Measurements from ENCODE around the gene BAIAP2. TPM values are rescaled to one million over a fixed set of nuclear protein-coding genes. Genes with fewer than 3 reads are reported as not detected.

The BAIAP2 gene
- total and polyA plus RNA-seq, 2 experiments from 2014 or later, result 27.1 to 49.7 TPM

DNA sequence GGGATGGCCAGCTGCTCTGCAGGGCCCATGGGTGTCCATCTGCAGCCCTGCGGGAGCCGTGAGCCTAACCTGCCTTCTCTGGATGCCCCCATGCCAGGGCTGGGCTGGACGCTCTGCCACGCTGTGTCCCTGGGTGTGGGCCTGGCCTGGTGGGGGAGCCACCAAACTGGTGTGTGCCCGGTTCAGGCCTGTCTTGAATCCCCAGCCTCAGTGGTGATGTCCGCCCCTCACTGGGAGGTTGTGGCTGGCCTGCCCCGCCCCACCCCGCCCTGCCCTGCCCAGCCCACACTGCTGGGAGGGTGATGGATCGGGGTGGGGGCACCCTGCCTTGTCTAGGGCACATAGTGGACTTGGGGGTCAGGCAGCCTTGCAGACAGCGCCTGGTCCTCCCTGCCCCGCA is 80.3 kb downstream of the BAIAP2 start:
- H2AFZ ChIP-seq, result no peak overlapping the region
- H3K9me2 ChIP-seq (replicated peaks; ENCODE audit: insufficient read depth), result no peaks in the 10 kb centered on the region
- DNase-seq (ENCODE audit: low spot score), result no peak
- 96% methylated on average over 11 of the region's 11 CpGs for WGBS (ENCODE audit: low lambda C conversion rate, missing lambda C conversion rate)
- no peaks in the 10 kb centered on the region for H3K4me1 ChIP-seq (ENCODE audit: insufficient read depth)
- no peaks in the 10 kb centered on the region for H3K79me2 ChIP-seq
- H3K4me3 ChIP-seq, result no peak overlapping the region
- TF ChIP-seq EZH2 (IDR thresholded peaks at IDR 0.05; ENCODE audit: borderline replicate concordance), result no peak
- TF ChIP-seq, protein P1, sequence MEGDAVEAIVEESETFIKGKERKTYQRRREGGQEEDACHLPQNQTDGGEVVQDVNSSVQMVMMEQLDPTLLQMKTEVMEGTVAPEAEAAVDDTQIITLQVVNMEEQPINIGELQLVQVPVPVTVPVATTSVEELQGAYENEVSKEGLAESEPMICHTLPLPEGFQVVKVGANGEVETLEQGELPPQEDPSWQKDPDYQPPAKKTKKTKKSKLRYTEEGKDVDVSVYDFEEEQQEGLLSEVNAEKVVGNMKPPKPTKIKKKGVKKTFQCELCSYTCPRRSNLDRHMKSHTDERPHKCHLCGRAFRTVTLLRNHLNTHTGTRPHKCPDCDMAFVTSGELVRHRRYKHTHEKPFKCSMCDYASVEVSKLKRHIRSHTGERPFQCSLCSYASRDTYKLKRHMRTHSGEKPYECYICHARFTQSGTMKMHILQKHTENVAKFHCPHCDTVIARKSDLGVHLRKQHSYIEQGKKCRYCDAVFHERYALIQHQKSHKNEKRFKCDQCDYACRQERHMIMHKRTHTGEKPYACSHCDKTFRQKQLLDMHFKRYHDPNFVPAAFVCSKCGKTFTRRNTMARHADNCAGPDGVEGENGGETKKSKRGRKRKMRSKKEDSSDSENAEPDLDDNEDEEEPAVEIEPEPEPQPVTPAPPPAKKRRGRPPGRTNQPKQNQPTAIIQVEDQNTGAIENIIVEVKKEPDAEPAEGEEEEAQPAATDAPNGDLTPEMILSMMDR (IDR thresholded peaks at IDR 0.05; ENCODE audit: poor library complexity), result no peak
- TF ChIP-seq EZH2phosphoT487 (IDR thresholded peaks at IDR 0.05; ENCODE audit: low read depth, severe bottlenecking, unreplicated experiment), result no peak
- H3K9me3 ChIP-seq (ENCODE audit: low read depth), result no peaks in the 10 kb centered on the region
- no peak overlapping the region for H3K4me2 ChIP-seq
- no peak overlapping the region for H3K27ac ChIP-seq
- H4K20me1 ChIP-seq (ENCODE audit: insufficient read depth, poor library complexity, severe bottlenecking), result no peaks in the 10 kb centered on the region
- no peaks in the 10 kb centered on the region for H3K27me3 ChIP-seq
- H3K36me3 ChIP-seq (replicated peaks; ENCODE audit: insufficient read depth, low read depth), result no peaks in the 10 kb centered on the region

DNA sequence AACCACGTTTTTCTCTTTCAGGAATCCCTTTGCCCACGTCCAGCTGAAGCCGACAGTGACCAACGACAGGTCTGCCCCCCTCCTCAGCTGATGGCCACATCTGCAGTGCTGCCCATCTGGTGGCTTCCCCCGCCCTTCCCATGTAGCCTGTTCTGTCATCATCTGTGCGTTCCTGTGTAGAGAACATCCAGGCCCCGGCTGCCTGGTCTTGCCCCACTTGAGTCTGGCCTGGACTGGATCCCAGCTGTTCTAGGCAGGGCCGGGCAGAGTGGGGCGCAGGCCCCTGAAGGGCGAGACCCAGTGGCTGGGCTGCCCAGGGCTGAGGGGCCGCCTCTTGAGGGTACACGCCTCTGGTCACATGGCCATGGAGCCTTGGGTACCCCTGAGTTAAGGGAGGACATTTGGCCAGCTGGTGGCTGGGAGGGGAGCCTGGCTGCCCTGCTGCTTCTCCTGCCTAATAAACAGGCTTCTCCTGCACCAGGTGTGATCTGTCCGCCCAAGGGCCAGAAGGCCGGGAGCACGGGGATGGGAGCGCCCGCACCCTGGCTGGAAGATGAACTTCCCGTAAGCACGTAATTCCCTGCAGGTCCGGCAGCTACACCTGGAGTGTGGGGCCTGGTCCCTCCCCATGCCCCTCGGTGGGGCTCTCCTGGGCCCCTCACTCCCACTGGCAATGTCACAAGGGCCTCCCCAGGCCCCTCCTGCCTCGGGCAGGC is 81.0 kb downstream of the BAIAP2 start:
- WGBS (ENCODE audit: low lambda C conversion rate, missing lambda C conversion rate), result 83% methylated on average over 22 of the region's 22 CpGs
- H3K4me1 ChIP-seq (ENCODE audit: insufficient read depth), result no peaks in the 10 kb centered on the region
- no peaks in the 10 kb centered on the region for H4K20me1 ChIP-seq (ENCODE audit: insufficient read depth, poor library complexity, severe bottlenecking)
- H3K27me3 ChIP-seq, result no peaks in the 10 kb centered on the region
- DNase-seq (ENCODE audit: low spot score), result no peak
- no peaks in the 10 kb centered on the region for H3K79me2 ChIP-seq
- no peaks in the 10 kb centered on the region for H3K9me3 ChIP-seq (ENCODE audit: low read depth)
- H3K27ac ChIP-seq, result no peak overlapping the region
- no peaks in the 10 kb centered on the region for H3K9me2 ChIP-seq (replicated peaks; ENCODE audit: insufficient read depth)
- H2AFZ ChIP-seq, result no peak overlapping the region
- TF ChIP-seq EZH2phosphoT487 (IDR thresholded peaks at IDR 0.05; ENCODE audit: low read depth, severe bottlenecking, unreplicated experiment) (no peak), EZH2 (IDR thresholded peaks at IDR 0.05; ENCODE audit: borderline replicate concordance) (no peak)
- TF ChIP-seq, protein P1 (IDR thresholded peaks at IDR 0.05; ENCODE audit: poor library complexity), result no peak
- no peak overlapping the region for H3K4me3 ChIP-seq
- H3K4me2 ChIP-seq, result no peak overlapping the region
- no peaks in the 10 kb centered on the region for H3K36me3 ChIP-seq (replicated peaks; ENCODE audit: insufficient read depth, low read depth)

DNA sequence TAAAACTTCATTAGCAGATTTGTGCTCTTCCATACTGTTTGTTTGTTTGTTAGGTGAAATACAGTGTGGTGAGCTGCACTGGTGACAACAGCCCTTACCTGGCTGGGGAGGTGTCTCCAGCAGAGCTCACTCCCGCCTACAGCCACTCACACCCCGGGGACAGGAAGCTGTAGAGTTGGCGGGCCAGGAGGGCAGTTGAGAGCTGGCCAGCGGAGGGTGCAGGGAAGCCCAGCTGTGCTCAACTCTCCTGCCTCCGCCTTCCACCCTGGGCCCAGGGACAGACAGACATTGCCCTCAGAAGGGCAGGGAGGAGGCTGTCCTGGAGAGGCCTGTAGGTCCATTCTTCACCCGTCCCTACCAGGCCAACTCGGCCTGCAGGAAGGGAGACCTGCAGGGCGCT is 81.8 kb downstream of the BAIAP2 start:
- Histone ChIP-seq H4K20me1 (ENCODE audit: insufficient read depth, poor library complexity, severe bottlenecking) (no peaks in the 10 kb centered on the region), H3K27ac (no peak overlapping the region), H3K9me3 (ENCODE audit: low read depth) (no peaks in the 10 kb centered on the region), H3K36me3 (replicated peaks; ENCODE audit: insufficient read depth, low read depth) (no peaks in the 10 kb centered on the region), H3K4me3 (no peak overlapping the region), H3K79me2 (no peaks in the 10 kb centered on the region), H3K4me2 (no peak overlapping the region), H3K27me3 (no peaks in the 10 kb centered on the region), H3K4me1 (ENCODE audit: insufficient read depth) (no peaks in the 10 kb centered on the region), H2AFZ (no peak overlapping the region), H3K9me2 (replicated peaks; ENCODE audit: insufficient read depth) (no peaks in the 10 kb centered on the region)
- 91% methylated on average over 8 of the region's 8 CpGs for WGBS (ENCODE audit: low lambda C conversion rate, missing lambda C conversion rate)
- TF ChIP-seq, protein P1 (IDR thresholded peaks at IDR 0.05; ENCODE audit: poor library complexity), result no peak
- no peak for TF ChIP-seq EZH2 (IDR thresholded peaks at IDR 0.05; ENCODE audit: borderline replicate concordance)
- no peak for TF ChIP-seq EZH2phosphoT487 (IDR thresholded peaks at IDR 0.05; ENCODE audit: low read depth, severe bottlenecking, unreplicated experiment)
- no peak for DNase-seq (ENCODE audit: low spot score)

Measured in hepatocyte (in vitro differentiated cells).